Measurements from ENCODE around the gene FCN2. TPM values are rescaled to one million over a fixed set of nuclear protein-coding genes. Genes with fewer than 3 reads are reported as not detected.

The FCN2 gene
- total RNA-seq, 1 experiment from 2014 or later, result not detected

GRCh38 chr9:134887219-134887618, 6.6 kb downstream of the FCN2 start:
- Histone ChIP-seq H3K27me3 (ENCODE audit: insufficient read depth, low read length) (no peaks in the 10 kb centered on the region), H3K4me2 (ENCODE audit: low read length) (no peak overlapping the region), H3K9ac (ENCODE audit: low read length) (no peak overlapping the region), H3K79me2 (ENCODE audit: insufficient read depth, low read length) (no peaks in the 10 kb centered on the region), H4K20me1 (ENCODE audit: insufficient read depth) (no peaks in the 10 kb centered on the region), H3K4me3 (replicated peaks in 1 of 2; ENCODE audit: low read depth in 1 of 2, low read length in 2 of 2) (no peak overlapping the region), H2AFZ (ENCODE audit: low read depth, low read length, poor library complexity, severe bottlenecking) (no peak overlapping the region), H3K9me2 (ENCODE audit: insufficient read depth) (no peaks in the 10 kb centered on the region), H3K27ac (ENCODE audit: low read depth, low read length) (no peak overlapping the region), H3K9me3 (ENCODE audit: control insufficient read depth in 1 of 2, insufficient read depth in 1 of 2, low read depth in 1 of 2, low read length in 2 of 2) (no peaks in the 10 kb centered on the region), H3K4me1 (ENCODE audit: control insufficient read depth in 1 of 2, insufficient read depth in 2 of 2, low read length in 2 of 2) (no peaks in the 10 kb centered on the region), H3K36me3 (ENCODE audit: control insufficient read depth in 1 of 2, insufficient read depth in 2 of 2, low read length in 2 of 2) (no peaks in the 10 kb centered on the region)
- intact Hi-C loops (cut with micrococcal nuclease), result no loop called here
- DNase-seq (ENCODE audit: low read depth, low spot score) (no peak), ATAC-seq (no peak)
- ChIA-PET RAD21 (ENCODE audit: low non-redundant PET in 1 of 2, low total read pairs in 2 of 2, uncharacterized antibody in 2 of 2, unreplicated experiment in 2 of 2) (no interaction called here), CTCF (no interaction called here), POLR2A (no interaction called here)
- TF ChIP-seq ZBTB33 (IDR thresholded peaks at IDR 0.05; ENCODE audit: extremely low read depth, insufficient replicate concordance, low read length) (no peak), POLR2AphosphoS5 (IDR thresholded peaks at IDR 0.05; ENCODE audit: low read depth, low read length) (no peak), CBX3 (IDR thresholded peaks at IDR 0.05; ENCODE audit: low read depth) (no peak), EGR1 (IDR thresholded peaks at IDR 0.05; ENCODE audit: low read depth) (no peak), ZNF274 (IDR thresholded peaks at IDR 0.05; ENCODE audit: low read depth, low read length) (no peak), REST (IDR thresholded peaks at IDR 0.05; ENCODE audit: low read depth) (no peak), YY1 (IDR thresholded peaks at IDR 0.05; ENCODE audit: extremely low read depth, insufficient replicate concordance, low read depth, low read length) (no peak), FOSL1 (IDR thresholded peaks at IDR 0.05; ENCODE audit: low read depth) (no peak), CTCF (IDR thresholded peaks at IDR 0.05 in 2 of 3, conservative IDR thresholded peaks at IDR 0.05 in 1 of 3; ENCODE audit: borderline replicate concordance in 1 of 3, insufficient read depth in 1 of 3, low read depth in 2 of 3, low read length in 2 of 3) (no peak), ELF1 (IDR thresholded peaks at IDR 0.05; ENCODE audit: borderline replicate concordance, low read depth) (no peak), EZH2phosphoT487 (IDR thresholded peaks at IDR 0.05; ENCODE audit: borderline replicate concordance) (no peak)
- BruUV-seq (replicated peaks), result no TSS peak
